ENCODE measurements around the gene DNAJC1.

DNA sequence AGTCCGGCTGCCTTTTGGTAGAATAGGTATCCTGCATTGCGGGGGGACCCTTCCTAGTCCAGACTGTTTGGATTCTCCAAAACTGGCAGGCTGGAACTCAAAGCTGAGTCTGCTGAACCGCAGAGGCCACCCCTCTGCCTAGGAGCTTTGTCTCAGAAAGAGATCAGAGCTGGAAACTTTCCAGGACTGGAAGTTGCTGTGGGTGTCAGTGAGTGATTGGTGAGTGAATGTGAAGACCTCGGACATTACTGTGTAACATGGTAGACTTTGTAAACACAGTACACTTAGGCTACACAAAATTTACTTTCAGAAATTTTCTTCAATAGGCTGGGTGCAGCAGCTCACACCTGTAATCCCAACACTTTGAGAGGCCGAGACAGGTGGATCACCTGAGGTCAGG lies 103.8 kb downstream of the DNAJC1 start:
- TF ChIP-seq, protein P1, sequence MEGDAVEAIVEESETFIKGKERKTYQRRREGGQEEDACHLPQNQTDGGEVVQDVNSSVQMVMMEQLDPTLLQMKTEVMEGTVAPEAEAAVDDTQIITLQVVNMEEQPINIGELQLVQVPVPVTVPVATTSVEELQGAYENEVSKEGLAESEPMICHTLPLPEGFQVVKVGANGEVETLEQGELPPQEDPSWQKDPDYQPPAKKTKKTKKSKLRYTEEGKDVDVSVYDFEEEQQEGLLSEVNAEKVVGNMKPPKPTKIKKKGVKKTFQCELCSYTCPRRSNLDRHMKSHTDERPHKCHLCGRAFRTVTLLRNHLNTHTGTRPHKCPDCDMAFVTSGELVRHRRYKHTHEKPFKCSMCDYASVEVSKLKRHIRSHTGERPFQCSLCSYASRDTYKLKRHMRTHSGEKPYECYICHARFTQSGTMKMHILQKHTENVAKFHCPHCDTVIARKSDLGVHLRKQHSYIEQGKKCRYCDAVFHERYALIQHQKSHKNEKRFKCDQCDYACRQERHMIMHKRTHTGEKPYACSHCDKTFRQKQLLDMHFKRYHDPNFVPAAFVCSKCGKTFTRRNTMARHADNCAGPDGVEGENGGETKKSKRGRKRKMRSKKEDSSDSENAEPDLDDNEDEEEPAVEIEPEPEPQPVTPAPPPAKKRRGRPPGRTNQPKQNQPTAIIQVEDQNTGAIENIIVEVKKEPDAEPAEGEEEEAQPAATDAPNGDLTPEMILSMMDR (IDR thresholded peaks at IDR 0.05) = no peak
- TF ChIP-seq REST (IDR thresholded peaks at IDR 0.05; ENCODE audit: insufficient read depth in 1 of 2, low read depth in 2 of 2, low read length in 1 of 2) = no peak

Data from Panc1 (cell line).